ENCODE measurements around the gene GDPD5. TPM values are rescaled to one million over a fixed set of nuclear protein-coding genes. Genes with fewer than 3 reads are reported as not detected.

Gene GDPD5
- total RNA-seq, 3 donors from 2014 or later: 3.0 to 7.7 (median 4.6) TPM

DNA sequence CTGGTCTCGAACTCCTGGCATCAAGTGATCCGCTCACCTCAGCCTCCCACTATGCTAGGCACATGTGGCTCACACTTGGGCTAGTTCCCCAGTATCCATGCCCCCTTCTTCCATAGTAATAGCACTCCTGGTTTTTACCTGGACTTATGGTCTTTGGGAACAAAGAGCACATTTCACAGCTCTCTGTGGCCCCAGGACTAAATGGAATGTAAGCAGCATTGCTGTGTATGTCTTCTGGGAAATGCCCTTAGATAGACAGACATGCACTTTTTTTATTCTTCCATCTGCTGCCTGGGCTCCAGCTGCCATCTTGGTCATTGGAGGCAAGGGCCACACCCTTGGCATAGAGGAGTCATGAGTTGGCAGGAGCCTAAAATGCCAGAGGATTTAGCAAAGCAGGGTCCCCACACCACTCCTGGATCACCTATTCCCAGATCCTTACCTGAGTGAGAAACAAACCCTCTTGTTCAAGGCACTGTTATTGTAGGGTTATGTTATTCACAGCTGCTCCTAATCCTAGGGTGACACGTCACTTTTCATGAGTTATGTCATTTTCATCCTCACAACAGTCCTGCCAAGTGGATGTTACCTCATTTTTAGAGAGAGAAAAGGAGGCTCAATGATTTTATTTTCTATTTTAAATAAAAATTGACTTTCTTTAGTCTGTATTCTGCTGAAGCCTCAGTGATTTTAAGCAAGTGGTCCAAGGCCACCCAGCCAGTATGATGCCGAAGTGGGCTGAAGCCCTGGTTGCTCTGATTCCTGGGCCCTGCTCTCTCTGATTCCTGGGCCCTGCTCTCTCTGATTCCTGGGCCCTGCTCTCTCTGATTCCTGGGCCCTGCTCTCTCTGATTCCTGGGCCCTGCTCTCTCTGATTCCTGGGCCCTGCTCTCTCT, 15.7 kb upstream of the GDPD5 start:
- H3K9me3 ChIP-seq: no peaks in the 10 kb centered on the region
- ATAC-seq (no peak), DNase-seq (no peak)
- no peak overlapping the region for H3K4me3 ChIP-seq
- TF ChIP-seq CTCF (IDR thresholded peaks at IDR 0.05): no peak
- H3K36me3 ChIP-seq (ENCODE audit: low read depth): no peaks in the 10 kb centered on the region
- no peaks in the 10 kb centered on the region for H3K4me1 ChIP-seq (ENCODE audit: low read depth)
- intact Hi-C loops (cut with DNase I, micrococcal nuclease): no loop called here

DNA sequence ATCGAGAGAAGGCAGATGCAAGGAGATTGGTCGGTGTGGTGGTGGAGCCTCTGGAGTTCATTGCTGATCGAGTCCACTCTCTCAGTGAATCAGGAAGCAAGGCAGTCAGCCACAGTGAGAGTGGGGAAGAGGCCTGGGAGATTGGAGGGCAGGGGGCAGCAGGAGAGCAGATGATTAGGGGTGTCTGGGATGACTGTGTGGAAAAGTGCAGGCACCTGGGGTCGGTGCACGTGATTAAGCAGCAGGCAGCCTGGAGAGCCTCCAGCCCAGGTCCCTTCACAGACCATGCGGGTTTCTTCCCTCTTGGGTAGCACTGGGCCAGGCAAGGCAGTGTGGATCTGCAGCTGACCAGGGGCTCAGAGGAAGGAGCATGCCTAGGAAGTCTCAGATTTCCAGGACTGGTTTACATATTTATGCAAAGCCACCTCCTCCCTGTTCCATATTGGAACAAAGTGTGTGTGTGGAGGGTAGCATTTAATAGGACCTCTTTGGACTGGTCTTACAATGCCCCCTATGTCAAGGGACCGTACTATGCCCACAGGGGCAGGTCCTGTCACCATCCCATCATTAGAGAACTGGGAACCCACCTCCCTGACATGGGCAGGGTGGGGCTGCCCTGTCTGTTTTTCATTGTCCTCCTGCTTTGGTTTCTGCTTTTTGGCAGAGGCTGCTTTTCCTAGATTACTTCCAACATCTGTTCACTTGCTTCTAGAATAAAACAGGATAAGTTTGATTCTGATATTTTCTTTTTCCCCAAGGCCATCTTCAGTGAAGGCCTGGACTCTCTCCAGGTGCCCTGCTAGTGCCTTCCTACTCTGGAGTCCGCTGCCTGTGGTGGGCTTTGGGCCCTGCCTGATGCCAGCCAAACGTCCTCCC, 14.0 kb upstream of the GDPD5 start:
- H3K36me3 ChIP-seq (ENCODE audit: low read depth): no peaks in the 10 kb centered on the region
- ATAC-seq: no peak
- intact Hi-C loops (cut with DNase I, micrococcal nuclease): no loop called here
- H3K4me1 ChIP-seq (ENCODE audit: low read depth): no peaks in the 10 kb centered on the region
- no peak for DNase-seq
- H3K4me3 ChIP-seq: no peak overlapping the region
- TF ChIP-seq CTCF (IDR thresholded peaks at IDR 0.05): no peak
- H3K9me3 ChIP-seq: no peaks in the 10 kb centered on the region

- Histone ChIP-seq H3K36me3 (ENCODE audit: low read depth) (no peaks in the 10 kb centered on the region), H3K9me3 (no peaks in the 10 kb centered on the region), H3K4me1 (ENCODE audit: low read depth) (no peaks in the 10 kb centered on the region), H3K4me3 (no peak overlapping the region)
- DNase-seq: no peak
- TF ChIP-seq CTCF (IDR thresholded peaks at IDR 0.05): no peak
- intact Hi-C loops (cut with DNase I, micrococcal nuclease): no loop called here
- ATAC-seq: peak; percentile 40
Measured at GRCh38 chr11:75538150-75538942, 12.6 kb upstream of the GDPD5 start.

DNA sequence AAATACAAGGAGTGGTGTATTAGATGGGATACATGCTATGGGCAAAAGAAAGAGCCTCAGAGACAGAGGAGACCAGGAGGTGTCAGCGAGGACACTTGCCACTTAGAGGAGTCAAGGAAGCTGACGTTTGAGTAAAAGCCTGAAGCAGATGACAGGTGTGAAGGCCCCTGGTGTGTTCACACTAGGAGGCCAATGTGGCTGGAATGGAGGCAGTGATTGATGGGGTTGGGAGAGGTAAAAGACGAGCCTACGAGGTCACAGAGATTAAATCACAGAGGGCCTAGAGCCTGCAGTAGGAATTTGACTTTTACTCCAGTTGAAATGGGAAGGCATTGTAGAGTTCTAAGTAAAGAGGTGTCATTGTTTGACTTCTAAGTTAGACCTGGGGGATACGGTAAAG, 12.0 kb upstream of the GDPD5 start:
- intact Hi-C loops (cut with DNase I, micrococcal nuclease): no loop called here
- ATAC-seq: no peak
- DNase-seq: no peak
- Histone ChIP-seq H3K36me3 (ENCODE audit: low read depth) (no peaks in the 10 kb centered on the region), H3K4me1 (ENCODE audit: low read depth) (no peaks in the 10 kb centered on the region), H3K4me3 (no peak overlapping the region), H3K9me3 (no peaks in the 10 kb centered on the region)
- no peak for TF ChIP-seq CTCF (IDR thresholded peaks at IDR 0.05)
